HG02588 (cell line): ENCODE data around the gene KLK6.

Source experiments
- ATAC-seq: cut with Tn5 transposase; IDR thresholded peaks from one replicate; pipeline ENCODE4 v1.9.1; 2021; ENCODE audit warnings: mild to moderate bottlenecking, moderate library complexity; ENCODE audit not compliant: unreplicated experiment

KLK6 gene

DNA sequence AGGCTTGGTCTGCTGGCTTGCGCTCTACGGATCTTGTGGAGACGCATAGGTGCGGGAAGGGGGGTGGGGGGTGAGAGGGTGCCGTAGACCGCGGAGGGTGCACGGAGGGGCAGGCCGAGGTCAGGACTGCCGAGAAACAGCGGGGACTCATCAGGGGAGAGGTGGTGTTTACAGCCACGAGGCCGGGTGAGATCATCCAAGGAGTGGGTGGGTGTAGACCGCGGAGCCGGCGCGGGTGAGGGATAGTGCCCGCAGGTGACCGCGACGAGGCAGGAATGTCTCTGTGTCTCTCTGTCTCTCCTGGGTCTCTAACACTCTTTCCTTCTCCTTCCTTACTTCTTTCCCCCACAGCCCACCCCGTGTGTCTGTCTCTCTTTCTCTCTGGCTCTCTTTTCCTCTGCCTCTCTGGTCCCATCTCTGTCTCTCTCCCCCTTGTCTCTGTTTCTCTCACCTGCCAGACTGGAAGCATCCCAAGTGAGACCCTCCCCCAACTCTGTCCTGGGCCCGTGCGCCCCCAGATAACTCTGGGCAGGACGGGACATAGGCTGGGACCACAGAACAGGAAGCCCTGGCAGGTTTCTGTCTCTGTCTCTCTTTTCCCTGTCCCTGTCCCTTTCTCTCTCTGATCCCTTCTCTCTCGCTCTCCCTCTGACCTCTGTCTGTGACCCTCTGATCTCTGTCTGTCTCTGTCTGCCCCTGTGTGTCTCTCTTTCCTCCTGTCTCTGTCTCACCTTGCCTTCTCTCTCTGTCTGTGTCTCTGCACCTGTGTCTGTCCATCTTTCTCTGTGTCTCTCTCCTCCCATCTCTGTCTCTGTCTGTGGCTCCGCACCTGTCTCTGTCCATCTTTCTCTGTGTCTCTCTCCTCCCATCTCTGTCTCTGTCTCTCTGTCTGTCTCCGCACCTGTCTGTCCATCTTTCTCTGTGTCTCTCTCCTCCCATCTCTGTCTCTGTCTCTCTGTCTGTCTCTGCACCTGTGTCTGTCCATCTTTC is 56.4 kb downstream of the KLK6 start:
- no peak for ATAC-seq

DNA sequence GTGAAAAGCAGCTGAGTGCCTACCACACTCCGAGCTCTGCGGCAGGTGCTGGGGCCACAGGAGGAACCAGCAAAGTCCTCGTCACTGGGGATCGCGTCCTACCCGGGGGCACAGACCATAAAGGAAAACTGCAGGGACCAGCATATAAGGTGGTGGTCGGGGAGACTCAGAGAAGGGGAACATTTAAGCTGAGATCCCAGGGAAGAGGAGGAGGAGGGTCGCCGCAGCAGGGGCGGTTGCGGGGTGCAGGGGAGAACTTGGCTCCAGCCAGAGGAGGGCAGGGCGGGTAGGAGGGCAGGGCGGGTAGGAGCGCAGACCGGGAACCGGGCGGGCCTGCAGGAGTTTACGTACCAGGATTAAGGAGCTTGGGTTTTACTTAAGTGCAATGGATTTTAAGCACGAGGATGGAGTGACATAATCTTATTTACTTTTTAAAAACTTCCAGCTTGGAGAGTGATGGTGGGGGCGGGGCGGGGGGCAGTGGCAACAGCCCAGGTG is 57.2 kb downstream of the KLK6 start:
- no peak for ATAC-seq

DNA sequence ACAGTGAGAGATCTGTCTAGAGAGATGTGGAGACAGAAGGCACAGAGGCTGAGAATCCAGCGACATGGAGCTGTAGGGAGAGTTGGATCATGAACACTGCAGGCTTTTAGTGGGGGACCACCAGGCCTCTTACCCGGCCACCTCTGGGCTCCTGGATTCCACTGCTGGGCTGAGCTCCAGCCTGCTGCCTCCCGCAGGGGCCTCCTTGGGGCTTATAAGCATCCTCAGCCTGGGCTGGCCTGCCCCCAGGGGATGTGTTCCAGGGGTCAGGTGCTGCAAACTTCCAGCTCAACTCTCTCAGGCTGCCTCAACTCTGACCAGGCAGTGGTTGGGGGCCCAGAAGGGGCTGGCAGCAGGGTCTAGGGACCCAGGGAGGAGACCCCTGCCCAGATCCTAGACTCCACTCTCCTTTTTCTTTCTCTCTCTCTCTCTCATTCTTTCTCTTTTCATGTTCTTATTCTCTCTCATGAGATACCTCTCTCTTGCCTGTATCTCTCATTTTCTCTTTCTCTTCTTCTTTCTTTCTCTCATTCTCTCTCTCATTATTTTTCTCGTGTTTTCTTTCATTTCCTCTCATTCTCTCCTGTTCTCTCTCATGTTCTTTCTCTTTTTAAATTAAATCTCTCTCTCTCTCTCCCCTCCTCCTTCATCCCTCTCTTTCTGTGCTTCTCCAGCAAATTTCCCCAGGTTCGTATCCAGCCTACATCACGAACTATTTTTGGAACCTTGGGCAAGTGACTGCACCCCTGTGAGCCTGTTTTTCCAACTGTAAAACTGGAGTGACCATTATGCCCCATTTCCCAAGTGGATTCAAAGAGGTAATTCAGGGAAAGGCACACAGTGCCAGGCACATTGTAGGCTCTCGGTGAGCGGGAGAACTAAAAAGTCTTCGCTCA is 57.9 kb downstream of the KLK6 start, which contains the start of gene KLK4:
Gene KLK4, minus strand, starts transcription at position 190 of the 896 bp plus-strand sequence. CDS start 657 bp downstream, outside the sequence.
- no peak for ATAC-seq

DNA sequence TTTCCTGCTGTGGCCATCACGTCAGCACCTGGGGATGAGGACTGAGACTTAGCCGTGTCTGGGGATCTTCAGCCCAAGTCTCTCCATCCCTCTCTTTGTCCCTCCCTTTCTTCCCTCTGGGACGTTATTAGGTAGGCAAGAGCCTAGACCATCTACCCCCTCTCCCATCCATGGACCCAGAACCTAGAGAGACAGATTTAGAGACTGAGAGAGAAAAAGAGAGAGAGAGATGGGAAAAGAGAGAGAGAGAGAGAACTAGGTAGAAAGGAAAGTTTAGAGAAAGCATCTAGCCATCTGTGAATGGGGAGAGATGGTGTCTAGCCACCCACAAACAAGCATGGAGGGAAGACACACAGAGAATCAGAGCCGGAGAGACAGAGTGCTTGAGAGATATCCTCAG is 58.7 kb downstream of the KLK6 start:
- no peak for ATAC-seq

DNA sequence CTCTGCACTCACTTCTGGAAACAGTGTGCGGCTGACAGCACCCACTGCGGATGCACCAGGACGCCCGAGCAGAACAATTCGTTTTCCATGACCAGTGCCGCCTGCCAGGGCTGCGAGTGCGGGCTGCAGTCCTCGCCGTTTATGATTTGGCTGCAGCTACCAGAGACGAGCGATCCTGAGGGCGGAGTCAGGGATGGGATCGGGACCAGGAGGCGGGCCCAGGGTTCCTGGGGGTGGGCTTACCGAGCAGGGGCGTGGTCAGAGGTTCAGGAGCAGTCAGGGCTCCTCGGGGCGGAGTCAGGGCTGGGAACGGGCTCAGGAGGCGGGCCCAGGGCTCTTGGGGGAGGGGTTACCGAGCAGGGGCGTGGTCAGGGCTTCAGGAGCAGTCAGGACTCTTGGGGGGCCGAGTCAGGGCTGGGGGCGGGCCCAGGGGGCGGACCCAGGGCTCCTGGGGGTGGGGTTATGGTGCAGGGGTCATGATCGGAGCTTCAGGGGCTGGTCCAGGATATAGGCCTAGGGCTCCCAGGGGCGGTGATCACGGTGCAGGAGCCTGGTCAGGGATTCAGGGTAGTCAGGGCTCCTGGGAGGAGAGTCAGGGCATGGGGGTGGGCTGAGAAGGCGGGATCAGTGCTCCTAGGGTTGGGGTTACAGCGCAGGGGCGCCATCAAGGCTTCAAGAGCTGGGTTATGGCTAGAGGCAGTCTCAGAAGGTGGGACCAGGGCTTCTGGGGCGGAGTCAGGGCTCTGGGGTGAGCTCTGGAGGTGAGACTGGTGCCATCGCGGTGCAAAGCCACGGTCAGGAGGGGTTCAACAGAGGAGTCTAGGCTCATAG is 59.9 kb downstream of the KLK6 start:
- peak; percentile 64 for ATAC-seq
